ENCODE measurements around the gene ABCD1. TPM values are rescaled to one million over a fixed set of nuclear protein-coding genes. Genes with fewer than 3 reads are reported as not detected.
"Not testable (repeated sequence)": the region's sequence is repeated elsewhere in the genome, so short reads cannot be mapped to it uniquely, and the experiment has no call there.

Gene ABCD1
- total and polyA plus RNA-seq, 10 of the 15 experiments (the other 5 are each of a cell fraction or from before 2014, with no cell fraction given) = 0.13 to 6.5 (median 1.4) TPM

GRCh38 chrX:153699784-153700371 lies 24.8 kb upstream of the ABCD1 start:
- ATAC-seq; H4K20me1 ChIP-seq (ENCODE audit: control insufficient read depth, insufficient read depth); H3K4me3 ChIP-seq; RAD21 ChIA-PET (ENCODE audit: unreplicated experiment); H3K9me3 ChIP-seq (replicated peaks; ENCODE audit: control insufficient read depth, insufficient read depth, low read length); CTCF ChIA-PET; H3K4me2 ChIP-seq (ENCODE audit: control insufficient read depth, insufficient read depth); BruUV-seq (replicated peaks); H3K27me3 ChIP-seq (replicated peaks in 1 of 2; ENCODE audit: control insufficient read depth in 2 of 2, insufficient read depth in 2 of 2, low read length in 1 of 2); in situ Hi-C loops (cut with MboI); FAIRE-seq; H3K9ac ChIP-seq (ENCODE audit: control insufficient read depth, insufficient read depth, low read length); DNase-seq (ENCODE audit: low read depth, low spot score); H3K4me1 ChIP-seq (ENCODE audit: control insufficient read depth, insufficient read depth, low read length); H3K27ac ChIP-seq (ENCODE audit: control insufficient read depth, insufficient read depth); H3K79me2 ChIP-seq (ENCODE audit: control insufficient read depth, insufficient read depth, low read length); POLR2A ChIA-PET; intact Hi-C loops (cut with micrococcal nuclease; ENCODE audit: unreplicated experiment); H2AFZ ChIP-seq (ENCODE audit: control insufficient read depth, low read depth, low read length); SMC1A ChIA-PET (ENCODE audit: uncharacterized antibody, unreplicated experiment); H3K36me3 ChIP-seq (ENCODE audit: control insufficient read depth in 2 of 2, insufficient read depth in 2 of 2, low read length in 1 of 2): not testable (repeated sequence)
- 67% methylated on average over 16 of the region's 18 CpGs for WGBS (ENCODE audit: insufficient coverage, insufficient replicate concordance, low lambda C conversion rate, missing lambda C conversion rate)

DNA sequence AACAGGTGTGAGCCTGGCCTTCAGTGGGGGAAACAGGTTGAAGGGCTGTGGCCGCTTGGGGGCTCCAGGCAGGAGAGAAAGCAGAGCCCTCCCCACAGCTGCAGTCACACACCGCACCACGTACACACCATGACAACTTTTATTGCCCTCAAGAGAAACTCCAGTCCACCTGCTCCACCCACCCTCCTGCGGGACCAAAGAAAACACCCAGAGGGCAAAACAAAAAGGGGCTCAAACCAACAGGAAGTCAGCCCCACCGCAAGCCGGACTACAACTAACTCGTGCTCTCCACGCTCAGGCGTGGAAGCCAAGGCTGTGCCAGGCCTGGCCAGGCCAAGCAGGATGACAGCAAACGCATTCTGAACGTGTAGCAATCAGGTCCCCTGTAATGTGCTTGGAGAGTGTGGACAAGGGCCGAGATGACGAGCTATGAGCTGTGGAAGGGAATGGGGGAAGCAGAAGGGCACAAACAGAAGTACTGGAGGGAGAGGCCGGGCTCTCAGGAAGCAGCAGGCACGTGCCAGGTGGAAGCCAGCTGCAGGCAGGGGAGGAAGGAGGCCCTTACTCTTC lies 24.2 kb upstream of the ABCD1 start:
- no peaks in the 10 kb centered on the region for H3K4me1 ChIP-seq (ENCODE audit: control insufficient read depth, insufficient read depth, low read length)
- no peak overlapping the region for H3K9ac ChIP-seq (ENCODE audit: control insufficient read depth, insufficient read depth, low read length)
- no peak overlapping the region for H3K4me3 ChIP-seq
- no peaks in the 10 kb centered on the region for H3K27me3 ChIP-seq (replicated peaks in 1 of 2; ENCODE audit: control insufficient read depth in 2 of 2, insufficient read depth in 2 of 2, low read length in 1 of 2)
- H2AFZ ChIP-seq (ENCODE audit: control insufficient read depth, low read depth, low read length) = no peak overlapping the region
- DNase-seq (ENCODE audit: low read depth, low spot score) = no peak
- H3K79me2 ChIP-seq (ENCODE audit: control insufficient read depth, insufficient read depth, low read length) = no peaks in the 10 kb centered on the region
- in situ Hi-C loops (cut with MboI) (no loop called here), intact Hi-C loops (cut with micrococcal nuclease; ENCODE audit: unreplicated experiment) (no loop called here)
- H3K36me3 ChIP-seq (ENCODE audit: control insufficient read depth in 2 of 2, insufficient read depth in 2 of 2, low read length in 1 of 2) = peaks cover 0 to 2% of the 10 kb centered on the region in 2 experiments; a peak in 2 of 4 replicates
- no peak for ATAC-seq
- no peaks in the 10 kb centered on the region for H4K20me1 ChIP-seq (ENCODE audit: control insufficient read depth, insufficient read depth)
- no peak for FAIRE-seq
- SMC1A ChIA-PET (ENCODE audit: uncharacterized antibody, unreplicated experiment) = no interaction called here
- POLR2A ChIA-PET = no interaction called here
- CTCF ChIA-PET = no interaction called here
- no peaks in the 10 kb centered on the region for H3K9me3 ChIP-seq (replicated peaks; ENCODE audit: control insufficient read depth, insufficient read depth, low read length)
- RAD21 ChIA-PET (ENCODE audit: unreplicated experiment) = no interaction called here
- no peak overlapping the region for H3K27ac ChIP-seq (ENCODE audit: control insufficient read depth, insufficient read depth)
- no TSS peak for BruUV-seq (replicated peaks)
- H3K4me2 ChIP-seq (ENCODE audit: control insufficient read depth, insufficient read depth) = no peak overlapping the region
- 58% methylated on average over 12 of the region's 15 CpGs for WGBS (ENCODE audit: insufficient coverage, insufficient replicate concordance, low lambda C conversion rate, missing lambda C conversion rate)
- TF ChIP-seq NBN (IDR thresholded peaks at IDR 0.05) (no peak), WRNIP1 (IDR thresholded peaks at IDR 0.05; ENCODE audit: borderline replicate concordance, low read depth, low read length) (no peak), ZNF622 (IDR thresholded peaks at IDR 0.05) (no peak), CBX5 (IDR thresholded peaks at IDR 0.05; ENCODE audit: low read depth) (no peak), ATF2 (IDR thresholded peaks at IDR 0.05; ENCODE audit: low read length) (no peak), FOXM1 (IDR thresholded peaks at IDR 0.05; ENCODE audit: low read depth, low read length) (no peak), TCF3 (IDR thresholded peaks at IDR 0.05; ENCODE audit: borderline replicate concordance, insufficient read depth, low read depth, low read length) (no peak), BACH1 (IDR thresholded peaks at IDR 0.05; ENCODE audit: borderline replicate concordance) (no peak), NR2C1 (IDR thresholded peaks at IDR 0.05) (no peak)
- TF ChIP-seq, protein P1, sequence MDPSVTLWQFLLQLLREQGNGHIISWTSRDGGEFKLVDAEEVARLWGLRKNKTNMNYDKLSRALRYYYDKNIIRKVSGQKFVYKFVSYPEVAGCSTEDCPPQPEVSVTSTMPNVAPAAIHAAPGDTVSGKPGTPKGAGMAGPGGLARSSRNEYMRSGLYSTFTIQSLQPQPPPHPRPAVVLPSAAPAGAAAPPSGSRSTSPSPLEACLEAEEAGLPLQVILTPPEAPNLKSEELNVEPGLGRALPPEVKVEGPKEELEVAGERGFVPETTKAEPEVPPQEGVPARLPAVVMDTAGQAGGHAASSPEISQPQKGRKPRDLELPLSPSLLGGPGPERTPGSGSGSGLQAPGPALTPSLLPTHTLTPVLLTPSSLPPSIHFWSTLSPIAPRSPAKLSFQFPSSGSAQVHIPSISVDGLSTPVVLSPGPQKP (IDR thresholded peaks at IDR 0.05; ENCODE audit: low read depth, low read length) = no peak
- TF ChIP-seq, protein P2, sequence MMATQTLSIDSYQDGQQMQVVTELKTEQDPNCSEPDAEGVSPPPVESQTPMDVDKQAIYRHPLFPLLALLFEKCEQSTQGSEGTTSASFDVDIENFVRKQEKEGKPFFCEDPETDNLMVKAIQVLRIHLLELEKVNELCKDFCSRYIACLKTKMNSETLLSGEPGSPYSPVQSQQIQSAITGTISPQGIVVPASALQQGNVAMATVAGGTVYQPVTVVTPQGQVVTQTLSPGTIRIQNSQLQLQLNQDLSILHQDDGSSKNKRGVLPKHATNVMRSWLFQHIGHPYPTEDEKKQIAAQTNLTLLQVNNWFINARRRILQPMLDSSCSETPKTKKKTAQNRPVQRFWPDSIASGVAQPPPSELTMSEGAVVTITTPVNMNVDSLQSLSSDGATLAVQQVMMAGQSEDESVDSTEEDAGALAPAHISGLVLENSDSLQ (IDR thresholded peaks at IDR 0.05) = no peak
